ENCODE results near the gene HOXC13.

HOXC13 gene

DNA sequence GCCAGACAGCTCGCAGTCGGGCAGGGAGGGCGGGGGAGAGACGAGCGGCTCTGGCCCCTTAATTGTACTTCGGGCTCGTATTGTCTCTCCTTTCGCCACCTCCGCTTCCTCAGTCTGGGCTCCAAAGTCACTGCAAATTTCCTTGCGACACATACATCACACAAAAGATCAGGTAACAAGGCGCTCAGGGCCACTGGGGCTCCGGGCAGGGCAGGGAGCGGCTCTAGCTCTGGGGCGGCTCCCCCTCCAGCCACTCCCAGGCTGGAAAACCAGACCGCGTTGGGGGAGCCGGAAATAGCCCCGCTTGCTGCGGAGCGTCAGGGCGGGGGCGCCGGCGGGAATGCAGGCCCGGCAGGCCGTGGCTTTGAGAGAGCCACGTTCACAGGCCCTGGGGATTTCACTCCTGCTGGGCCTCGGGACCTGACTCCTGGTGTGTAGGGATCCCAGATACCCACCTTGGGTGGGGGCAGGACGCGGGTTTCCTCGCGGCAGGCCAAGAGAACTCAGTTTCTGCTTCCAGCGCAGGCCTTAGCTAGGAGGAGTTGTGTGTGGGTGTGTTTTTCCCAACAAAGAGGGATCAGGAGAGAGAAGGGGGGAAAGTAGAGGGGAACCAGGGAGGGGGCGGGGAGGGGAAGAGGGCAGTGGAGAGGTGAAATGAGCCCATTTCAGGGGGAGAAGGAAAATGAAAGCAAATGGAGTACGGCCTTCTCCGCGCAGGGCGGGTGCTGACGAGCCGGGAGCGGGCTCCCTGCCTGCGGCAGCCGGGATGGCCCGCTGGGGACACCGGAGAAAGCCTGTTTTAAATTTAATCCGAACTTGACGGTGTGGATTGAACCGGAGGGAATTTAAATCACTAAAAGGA, 57.0 kb downstream of the HOXC13 start:
- DNase-seq = peak; percentile 54
